GM12878 (cell line): Measurements from ENCODE around the gene NGFR. TPM values are rescaled to one million over a fixed set of nuclear protein-coding genes. Genes with fewer than 3 reads are reported as not detected.
A peak's percentile ranks its signal among the peaks of the same experiment; 100 is the strongest.

Source experiments
- ATAC-seq: fragments of 200-7000 bp; cut with Tn5 transposase; 3 replicates; pipeline ENCODE4 v1.9.1; 2020; ENCODE audit warnings: mild to moderate bottlenecking, moderate library complexity
- BruUV-seq: library from RNA; stranded (reverse); fragments of 400-500 nt; replicated peaks from 2 replicates; lab custom pipeline; 2021; lab: Mats Ljungman, UMichigan
- CTCF ChIA-PET: fragments of 300-600 bp; sonication (Branson Sonifier 250); formaldehyde crosslinking; extraction: SDS; loops from one replicate; lab custom pipeline; 2021; ENCODE audit warnings: inconsistent platforms; lab: Yijun Ruan, JAX
- POLR2A ChIA-PET: fragments of 350-600 bp; formaldehyde crosslinking; extraction: SDS; loops from one replicate; lab custom pipeline; 2021; ENCODE audit warnings: inconsistent platforms; lab: Charles Lee
- RAD21 ChIA-PET: fragments of 300-600 bp; sonication (Branson Sonifier 250); formaldehyde crosslinking; loops from one replicate; lab custom pipeline; 2023; ENCODE audit warnings: antibody characterized with exemption; ENCODE audit not compliant: unreplicated experiment; lab: Charles Lee
- SMC1A ChIA-PET: fragments of 300-600 bp; sonication (Branson Sonifier 250); formaldehyde crosslinking; loops from one replicate; lab custom pipeline; 2023; ENCODE audit not compliant: unreplicated experiment, uncharacterized antibody; lab: Charles Lee
- DNase-seq: peaks from one replicate; pipeline ENCODE4 v3.0.0-alpha.2; 2011; ENCODE audit warnings: low read depth, low spot score
- FAIRE-seq: peaks from 3 replicates; lab custom pipeline; 2011; peaks lifted over from hg19 to GRCh38; lab: Jason Lieb, UNC
- H2AFZ ChIP-seq: 2 replicates; pipeline ENCODE4 v1.6.0; 2011; ENCODE audit warnings: low read depth, low read length, control low read depth; ENCODE audit not compliant: control insufficient read depth
- H3K27ac ChIP-seq: 2 replicates; pipeline ENCODE4 v1.5.1; 2011; ENCODE audit warnings: control low read depth; ENCODE audit not compliant: control insufficient read depth, insufficient read depth
- H3K27me3 ChIP-seq, 2 experiments: replicated peaks in 1 of 2; 2 replicates each; pipeline versions ENCODE4 v1.6.0 to v1.6.1; 2011; ENCODE audit warnings: low read length in 1 of 2; ENCODE audit not compliant: control insufficient read depth in 2 of 2, insufficient read depth in 2 of 2
- H3K36me3 ChIP-seq, 2 experiments: 2 replicates each; pipeline ENCODE4 v1.5.1; 2011; ENCODE audit warnings: low read length in 1 of 2; ENCODE audit not compliant: control insufficient read depth in 2 of 2, insufficient read depth in 2 of 2
- H3K4me1 ChIP-seq: 2 replicates; pipeline ENCODE4 v1.6.1; 2011; ENCODE audit warnings: mild to moderate bottlenecking, low read length, moderate library complexity, mixed read lengths; ENCODE audit not compliant: control insufficient read depth, insufficient read depth
- H3K4me2 ChIP-seq: 2 replicates; pipeline ENCODE4 v1.6.0; 2011; ENCODE audit warnings: control low read depth; ENCODE audit not compliant: control insufficient read depth, insufficient read depth
- H3K4me3 ChIP-seq: fragments of 200-600 bp; sonication (generic); 2 replicates; pipeline ENCODE4 v1.5.1; 2016
- H3K79me2 ChIP-seq: 2 replicates; pipeline ENCODE4 v1.6.0; 2011; ENCODE audit warnings: low read length; ENCODE audit not compliant: control insufficient read depth, insufficient read depth
- H3K9ac ChIP-seq: 2 replicates; pipeline ENCODE4 v1.8.0; 2011; ENCODE audit warnings: low read length, control low read depth, mixed read lengths; ENCODE audit not compliant: control insufficient read depth, insufficient read depth
- H3K9me3 ChIP-seq: replicated peaks from 3 replicates; pipeline ENCODE4 v1.5.1; 2011; ENCODE audit warnings: mild to moderate bottlenecking, low read length; ENCODE audit not compliant: control insufficient read depth, insufficient read depth
- H4K20me1 ChIP-seq: 2 replicates; pipeline ENCODE4 v1.6.0; 2011; ENCODE audit not compliant: control insufficient read depth, insufficient read depth
- IRF4 ChIP-seq: IDR thresholded peaks from 2 replicates; pipeline ENCODE4 v1.6.1; 2011; ENCODE audit warnings: low read depth, low read length
- JUNB ChIP-seq: IDR thresholded peaks from 2 replicates; pipeline ENCODE4 v1.6.1; 2016; ENCODE audit warnings: antibody characterized with exemption, mild to moderate bottlenecking
- NR2F1 ChIP-seq: fragments of 450-650 bp; conservative IDR thresholded peaks from 2 replicates; pipeline ENCODE4 v1.6.1; 2017; ENCODE audit warnings: mild to moderate bottlenecking
- PAX5 ChIP-seq: IDR thresholded peaks from 2 replicates; pipeline ENCODE4 v1.6.1; 2011; ENCODE audit warnings: low read depth, low read length, borderline replicate concordance
- POLR2AphosphoS5 ChIP-seq: IDR thresholded peaks from 2 replicates; pipeline ENCODE4 v1.6.1; 2011; ENCODE audit warnings: mild to moderate bottlenecking, low read length, inconsistent platforms
- SUPT20H ChIP-seq: IDR thresholded peaks from 2 replicates; pipeline ENCODE4 v1.6.1; 2011; ENCODE audit warnings: low read depth, mild to moderate bottlenecking, low read length, moderate library complexity, borderline replicate concordance; ENCODE audit not compliant: control insufficient read depth
- WGBS: methylation state at CpG from one replicate; pipeline ENCODE4 v1.1.6; 2016; ENCODE audit warnings: low lambda C conversion rate; ENCODE audit not compliant: insufficient replicate concordance, insufficient coverage; ENCODE audit errors: missing lambda C conversion rate; 5-methylcytosine and 5-hydroxymethylcytosine counted together
- in situ Hi-C: fragments of 300-500 bp; cut with MboI; formaldehyde crosslinking; loops from 9 replicates; pipeline ENCODE4 v1.14.3; 2018; ENCODE audit warnings: mixed read lengths
- intact Hi-C: fragments of 100-400 bp; cut with micrococcal nuclease; formaldehyde crosslinking; loops from one replicate; pipeline ENCODE4 v1.14.2; 2022; ENCODE audit not compliant: unreplicated experiment
- polyA plus RNA-seq, 11 experiments: library from polyadenylated mRNA; depleted of rRNA in 4 of 11; unstranded in 6 of 11; stranded (reverse) in 5 of 11; fragments of >200 nt; fragmentation: Nextera tagmentation in 4 of 11; fragmentation: Illumina TruSeq in 1 of 11; extraction: Ambion mirVana in 4 of 11; extraction: Trizol in 1 of 11; gene quantifications; 1 replicate in 1 of 11; 2 replicates in 10 of 11; pipeline versions ENCODE4 v1.2.1 to v1.2.3, GENCODE V29; 2011 to 2016; ENCODE audit warnings: inconsistent platforms in 2 of 11, missing spikeins in 2 of 11, low read depth in 1 of 11
- total RNA-seq, 4 experiments: library from RNA; depleted of rRNA in 3 of 4; stranded (reverse); fragments of >200 nt in 3 of 4; fragmentation: Illumina TruSeq in 1 of 4; extraction: Trizol in 1 of 4; gene quantifications; 2 replicates each; pipeline versions ENCODE4 v1.2.1 to v1.2.3, GENCODE V29; 2013 to 2021
- TF ChIP-seq, protein P1 (sequence below), 3 experiments: IDR thresholded peaks in 2 of 3; conservative IDR thresholded peaks in 1 of 3; 2 replicates each; pipeline ENCODE4 v1.5.1; 2011; ENCODE audit warnings: low read depth in 3 of 3, low read length in 3 of 3, mild to moderate bottlenecking in 3 of 3, control low read depth in 2 of 3, moderate library complexity in 2 of 3, inconsistent platforms in 1 of 3, mixed read lengths in 1 of 3; ENCODE audit not compliant: control insufficient read depth in 2 of 3, insufficient read depth in 1 of 3; ENCODE audit errors: extremely low read depth in 1 of 3

NGFR gene
- total and polyA plus RNA-seq, 10 of the 15 experiments (the other 5 are each of a cell fraction or from before 2014, with no cell fraction given), result 0.05 to 0.28 (median 0.08) TPM; not detected in 1

DNA sequence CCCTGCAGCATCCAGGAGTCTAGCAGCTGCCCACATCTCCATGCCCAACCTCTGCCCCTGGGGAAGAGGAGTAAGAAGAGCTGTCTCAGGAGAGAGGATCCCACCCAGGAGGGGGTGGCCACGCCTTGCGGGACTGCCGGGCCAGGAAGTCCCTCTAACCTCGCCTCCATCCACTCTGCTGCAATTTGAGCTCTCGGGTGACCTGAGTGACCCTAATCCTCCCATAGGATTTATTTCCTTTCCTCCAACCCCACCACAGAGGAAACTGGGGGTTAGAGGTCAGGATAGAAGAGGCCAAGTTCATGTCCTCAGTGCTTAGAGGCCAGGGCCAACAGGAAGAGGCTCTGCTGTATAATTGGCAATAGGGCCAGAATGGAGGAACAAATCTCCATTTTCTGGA, 22.6 kb upstream of the NGFR start:
- POLR2A ChIA-PET, result interaction anchor here (0.6 kb wide), 1 partner anchor 636 kb away, joined by 3 read pairs; no protein-coding TSS in a partner anchor
- peaks cover 14 to 16% of the 10 kb centered on the region in 2 experiments; a peak in 3 of 4 replicates for H3K27me3 ChIP-seq

More for the DNA sequence above, 22.6 kb upstream of the NGFR start:
- Histone ChIP-seq H3K4me3 (no peak overlapping the region), H3K79me2 (no peaks in the 10 kb centered on the region), H3K4me2 (no peak overlapping the region), H2AFZ (no peak overlapping the region), H3K36me3 (no peaks in the 10 kb centered on the region), H4K20me1 (no peaks in the 10 kb centered on the region), H3K9ac (no peak overlapping the region), H3K27ac (no peak overlapping the region), H3K9me3 (peaks cover 12% of the 10 kb centered on the region; the same call in 2 of the 3 replicates), H3K4me1 (no peaks in the 10 kb centered on the region)
- ChIA-PET RAD21 (interaction anchor here (0.6 kb wide), 1 partner anchor 83 kb away, joined by 3 read pairs; no protein-coding TSS in a partner anchor), CTCF (no interaction called here), SMC1A (no interaction called here)
- ATAC-seq (no peak), FAIRE-seq (no peak), DNase-seq (no peak)
- in situ Hi-C loops, result no loop called here
- TF ChIP-seq, protein P1, sequence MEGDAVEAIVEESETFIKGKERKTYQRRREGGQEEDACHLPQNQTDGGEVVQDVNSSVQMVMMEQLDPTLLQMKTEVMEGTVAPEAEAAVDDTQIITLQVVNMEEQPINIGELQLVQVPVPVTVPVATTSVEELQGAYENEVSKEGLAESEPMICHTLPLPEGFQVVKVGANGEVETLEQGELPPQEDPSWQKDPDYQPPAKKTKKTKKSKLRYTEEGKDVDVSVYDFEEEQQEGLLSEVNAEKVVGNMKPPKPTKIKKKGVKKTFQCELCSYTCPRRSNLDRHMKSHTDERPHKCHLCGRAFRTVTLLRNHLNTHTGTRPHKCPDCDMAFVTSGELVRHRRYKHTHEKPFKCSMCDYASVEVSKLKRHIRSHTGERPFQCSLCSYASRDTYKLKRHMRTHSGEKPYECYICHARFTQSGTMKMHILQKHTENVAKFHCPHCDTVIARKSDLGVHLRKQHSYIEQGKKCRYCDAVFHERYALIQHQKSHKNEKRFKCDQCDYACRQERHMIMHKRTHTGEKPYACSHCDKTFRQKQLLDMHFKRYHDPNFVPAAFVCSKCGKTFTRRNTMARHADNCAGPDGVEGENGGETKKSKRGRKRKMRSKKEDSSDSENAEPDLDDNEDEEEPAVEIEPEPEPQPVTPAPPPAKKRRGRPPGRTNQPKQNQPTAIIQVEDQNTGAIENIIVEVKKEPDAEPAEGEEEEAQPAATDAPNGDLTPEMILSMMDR (IDR thresholded peaks at IDR 0.05 in 2 of 3, conservative IDR thresholded peaks at IDR 0.05 in 1 of 3; ENCODE audit: control insufficient read depth in 2 of 3, extremely low read depth in 1 of 3, insufficient read depth in 1 of 3, low read depth in 3 of 3, low read length in 3 of 3), result no peak
- TF ChIP-seq POLR2AphosphoS5, result no peak
- no peak for TF ChIP-seq PAX5
- no peak for TF ChIP-seq JUNB
- TF ChIP-seq NR2F1, result 0 out of 2 replicates have a peak, but pooled peaks have one; percentile 20
- TF ChIP-seq SUPT20H, result no peak
- no peak for TF ChIP-seq IRF4
- WGBS, result 56% methylated on average over 5 of the region's 5 CpGs
- BruUV-seq, result no TSS peak
- intact Hi-C loops, result no loop called here
